Measurements from ENCODE around the gene MBOAT7. TPM values are rescaled to one million over a fixed set of nuclear protein-coding genes. Genes with fewer than 3 reads are reported as not detected.
"Not testable (repeated sequence)": the region's sequence is repeated elsewhere in the genome, so short reads cannot be mapped to it uniquely, and the experiment has no call there.

Gene MBOAT7
- total RNA-seq, 1 experiment from 2014 or later = 32.8 TPM

DNA sequence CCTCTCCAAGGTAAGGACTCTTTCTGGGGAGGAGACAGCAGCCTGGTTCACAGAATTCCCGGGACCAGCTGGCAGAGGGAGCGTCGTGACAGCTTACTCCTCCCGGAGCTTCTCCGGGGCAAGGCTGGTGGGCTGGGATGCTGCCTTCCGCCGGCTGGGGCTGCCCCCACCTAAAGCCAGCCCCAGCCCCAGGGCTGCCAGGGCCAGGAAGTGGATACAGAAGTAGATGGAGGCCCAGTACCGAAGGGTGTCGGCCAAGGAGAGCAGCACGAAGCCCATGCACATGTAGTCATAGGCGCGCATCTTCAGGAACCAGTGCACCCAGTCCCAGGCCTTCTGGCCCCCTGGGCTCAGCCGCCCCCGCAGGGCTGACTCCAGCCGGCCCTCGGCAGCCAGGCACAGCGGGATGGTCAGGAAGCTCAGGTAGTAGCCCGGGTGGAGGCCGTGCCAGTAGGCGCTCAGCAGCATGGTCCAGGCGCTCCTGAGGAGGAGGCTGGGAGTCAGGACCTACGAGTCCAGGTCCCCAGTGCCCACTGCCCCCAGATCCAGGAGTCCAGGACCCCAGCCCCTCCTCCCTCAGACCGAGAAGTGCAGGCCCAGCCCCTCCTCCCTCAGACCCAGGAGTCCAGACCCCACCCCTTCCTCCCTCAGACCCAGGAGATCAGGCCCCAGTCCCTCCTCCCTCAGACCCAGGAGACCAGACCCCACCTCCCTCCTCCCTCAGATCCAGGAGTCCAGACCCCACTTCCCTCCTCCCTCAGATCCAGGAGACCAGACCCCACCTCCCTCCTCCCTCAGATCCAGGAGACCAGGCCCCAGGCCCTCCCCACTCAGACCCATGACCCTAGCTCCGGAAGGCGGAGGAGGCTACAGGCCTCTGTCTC, 15.2 kb downstream of the MBOAT7 start:
- in situ Hi-C loops (cut with HindIII; ENCODE audit: low pct_unique_long_range_greater_than_20kb, low sequenced_read_pairs) = no loop called here
- DNase-seq (ENCODE audit: low read depth, low spot score) = no peak

DNA sequence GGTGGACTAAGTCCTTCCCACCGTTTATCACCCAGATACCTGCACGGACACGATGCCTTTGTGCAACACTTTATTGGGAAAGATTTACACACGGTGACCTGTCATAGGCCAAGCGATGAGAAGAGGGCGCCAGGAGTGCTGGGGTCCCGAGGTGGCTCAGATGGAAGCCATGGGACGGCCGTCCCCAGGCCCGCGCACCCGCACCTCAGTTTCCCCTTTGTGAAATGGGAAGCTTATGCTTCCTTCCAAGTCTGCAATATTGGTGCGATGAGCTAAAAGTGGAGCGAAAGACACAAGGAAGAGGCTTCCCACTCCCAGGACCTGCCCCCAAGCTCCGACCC, 16.1 kb downstream of the MBOAT7 start:
- DNase-seq (ENCODE audit: low read depth, low spot score) = no peak
- in situ Hi-C loops (cut with HindIII; ENCODE audit: low pct_unique_long_range_greater_than_20kb, low sequenced_read_pairs) = no loop called here

DNA sequence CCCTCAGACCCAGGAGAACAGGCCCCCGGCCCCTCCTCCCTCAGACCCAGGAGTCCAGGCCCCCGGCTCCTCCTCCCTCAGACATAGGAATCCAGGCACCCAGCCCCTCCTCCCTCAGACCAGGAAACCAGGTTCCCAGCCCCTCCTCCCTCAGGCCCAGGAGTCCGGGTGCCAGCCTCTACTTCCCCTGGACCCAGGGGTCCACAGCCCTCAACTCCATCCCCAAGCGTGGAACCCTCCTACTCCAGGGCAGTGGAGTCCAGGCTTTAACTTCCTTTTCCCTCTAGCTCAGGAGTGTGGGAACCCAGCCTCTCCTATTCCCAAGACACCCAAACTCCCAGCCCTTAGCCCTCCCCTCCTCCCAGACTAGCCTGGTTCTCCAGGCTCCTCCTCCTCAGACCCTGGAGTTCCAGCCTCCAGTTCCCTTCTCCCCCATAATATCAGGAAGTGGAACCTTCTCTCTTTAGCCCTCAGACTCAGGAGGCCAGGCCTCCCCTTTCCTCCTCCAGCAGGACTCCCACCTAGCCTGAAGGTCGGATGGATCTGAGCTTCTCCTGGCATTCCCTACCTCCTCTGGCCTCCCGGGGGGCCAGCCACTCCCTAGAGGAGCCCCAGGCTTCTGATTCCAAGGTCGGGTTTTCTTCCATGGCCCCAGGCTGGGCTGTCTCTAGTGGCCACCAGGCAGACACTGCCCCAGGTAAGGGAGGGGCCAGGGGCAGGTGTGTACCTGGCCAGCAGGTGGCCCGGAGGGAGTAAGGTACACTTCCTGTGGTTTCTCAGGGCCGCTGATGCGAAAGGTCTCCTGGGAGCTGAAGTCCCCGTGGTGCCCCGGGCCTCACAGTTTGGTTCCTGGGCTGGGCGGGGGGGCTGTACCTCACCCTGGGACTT, 16.7 kb downstream of the MBOAT7 start, which contains the start of gene TMC4:
Gene TMC4, minus strand, starts transcription at position 690 of the 888 bp plus-strand sequence. Its CDS starts 43 bp downstream, at position 647.
- in situ Hi-C loops (cut with HindIII; ENCODE audit: low pct_unique_long_range_greater_than_20kb, low sequenced_read_pairs) = no loop called here
- no peak for DNase-seq (ENCODE audit: low read depth, low spot score)

DNA sequence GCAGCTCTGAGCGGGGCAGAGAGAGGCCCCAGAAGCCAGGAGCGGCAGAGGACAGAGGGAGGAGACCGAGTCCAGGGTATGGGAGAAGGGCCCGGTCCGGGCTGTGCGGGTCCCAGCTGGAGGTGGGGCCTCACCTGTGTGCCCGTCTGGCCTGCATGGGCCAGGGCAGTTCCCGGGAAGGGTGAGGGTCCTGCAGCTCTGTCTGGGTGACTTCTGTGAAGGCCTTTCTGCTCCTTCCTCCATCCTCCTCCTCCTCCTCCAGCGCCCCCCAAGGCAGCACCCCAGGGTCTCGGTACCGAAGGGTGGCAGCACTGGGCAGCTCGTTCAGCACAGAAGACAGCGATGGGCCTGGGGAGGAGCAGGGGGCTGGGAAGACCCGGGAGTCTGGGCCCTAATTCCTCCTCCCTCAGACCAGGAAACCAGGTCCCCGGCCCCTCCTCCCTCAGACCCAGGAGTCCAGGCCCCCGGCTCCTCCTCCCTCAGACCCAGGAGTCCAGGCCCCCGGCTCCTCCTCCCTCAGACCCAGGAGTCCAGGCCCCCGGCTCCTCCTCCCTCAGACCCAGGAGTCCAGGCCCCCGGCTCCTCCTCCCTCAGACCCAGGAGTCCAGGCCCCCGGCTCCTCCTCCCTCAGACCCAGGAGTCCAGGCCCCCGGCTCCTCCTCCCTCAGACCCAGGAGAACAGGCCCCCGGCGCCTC, 17.5 kb downstream of the MBOAT7 start:
- in situ Hi-C loops (cut with HindIII; ENCODE audit: low pct_unique_long_range_greater_than_20kb, low sequenced_read_pairs); DNase-seq (ENCODE audit: low read depth, low spot score): not testable (repeated sequence)

DNA sequence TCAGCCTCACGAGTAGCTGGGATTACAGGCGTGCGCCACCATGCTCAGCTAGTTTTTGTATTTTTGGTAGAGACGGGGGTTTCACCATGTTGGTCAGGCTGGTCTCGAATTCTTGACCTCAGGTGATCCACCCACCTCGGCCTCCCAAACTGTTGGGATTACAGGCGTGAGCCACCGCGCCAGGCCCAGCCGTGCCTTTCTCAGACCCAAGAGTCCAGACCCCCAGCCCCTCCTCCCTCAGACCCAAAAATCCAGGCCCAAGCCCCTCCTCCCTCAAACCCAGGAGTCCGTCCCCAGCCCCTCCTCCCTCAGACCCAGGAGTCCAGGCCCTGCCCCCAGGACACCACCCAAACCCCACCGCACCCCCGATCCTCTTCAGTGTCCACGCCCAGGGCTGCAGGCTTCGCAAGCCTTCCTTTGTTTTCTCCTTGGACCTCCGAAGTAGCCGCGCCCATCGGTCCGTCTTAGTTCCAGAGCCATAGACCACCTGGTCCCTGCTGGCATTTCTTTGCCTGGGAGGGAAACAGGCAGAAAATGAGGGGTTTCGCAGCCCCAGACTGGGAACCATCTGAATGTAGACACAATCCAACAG, 20.1 kb downstream of the MBOAT7 start:
- in situ Hi-C loops (cut with HindIII; ENCODE audit: low pct_unique_long_range_greater_than_20kb, low sequenced_read_pairs) = no loop called here
- DNase-seq (ENCODE audit: low read depth, low spot score) = no peak

DNA sequence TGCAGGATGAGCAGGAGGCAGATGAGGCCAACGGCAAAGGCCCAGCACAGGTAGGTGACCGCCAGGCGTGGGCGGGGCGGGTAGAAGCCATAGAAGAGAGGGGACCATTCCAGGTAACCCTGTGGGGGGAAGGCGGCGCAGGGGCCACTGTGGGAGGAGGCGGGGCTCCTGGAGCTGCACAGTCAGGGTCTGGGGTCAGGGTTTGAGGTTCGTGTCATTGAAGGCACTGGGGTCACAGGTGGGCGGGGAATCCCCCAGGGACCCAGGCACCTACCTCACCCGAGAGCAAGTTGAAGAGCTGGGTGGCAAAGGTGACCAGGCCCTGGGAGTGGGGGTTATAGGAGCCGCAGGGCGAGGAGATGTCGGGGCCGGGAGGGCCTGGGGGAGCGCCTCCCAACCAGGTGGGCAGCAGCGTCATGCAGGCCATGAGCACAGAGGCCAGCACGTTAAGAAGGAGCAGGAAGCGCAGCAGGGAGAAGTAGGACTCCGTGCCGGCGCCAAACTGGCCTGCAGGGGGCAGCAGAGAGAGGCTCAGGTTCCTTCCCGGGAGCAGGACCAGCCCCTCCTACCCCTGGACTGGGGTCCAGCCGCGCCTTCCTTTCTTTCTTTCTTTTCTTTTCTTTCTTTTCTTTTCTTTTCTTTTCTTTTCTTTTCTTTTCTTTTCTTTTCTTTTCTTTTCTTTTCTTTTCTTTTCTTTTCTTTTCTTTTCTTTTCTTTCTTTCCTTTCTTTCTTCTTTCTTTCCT, 21.0 kb downstream of the MBOAT7 start:
- in situ Hi-C loops (cut with HindIII; ENCODE audit: low pct_unique_long_range_greater_than_20kb, low sequenced_read_pairs) = no loop called here
- peak; percentile 86 for DNase-seq (ENCODE audit: low read depth, low spot score)

DNA sequence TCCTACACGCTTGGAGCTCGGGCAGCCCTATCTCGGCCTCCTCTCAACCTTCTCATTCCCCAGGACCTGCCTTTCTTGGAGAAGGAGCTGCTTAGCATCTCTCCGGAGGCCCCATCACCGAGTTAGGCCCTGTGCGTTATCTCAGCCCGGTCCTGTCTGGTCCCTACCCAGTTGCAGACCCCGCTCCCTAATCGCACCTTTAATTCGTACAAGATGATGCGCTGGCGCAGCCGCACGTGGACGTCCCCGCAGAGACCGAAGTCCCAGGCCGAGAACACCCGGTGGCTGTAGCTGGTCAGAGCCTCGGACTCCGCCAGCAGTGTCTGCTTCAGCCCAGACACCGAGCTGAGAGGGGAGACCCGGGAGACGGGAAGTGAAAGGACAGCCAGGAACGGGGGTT, 24.2 kb downstream of the MBOAT7 start:
- no peak for DNase-seq (ENCODE audit: low read depth, low spot score)
- in situ Hi-C loops (cut with HindIII; ENCODE audit: low pct_unique_long_range_greater_than_20kb, low sequenced_read_pairs) = no loop called here

DNA sequence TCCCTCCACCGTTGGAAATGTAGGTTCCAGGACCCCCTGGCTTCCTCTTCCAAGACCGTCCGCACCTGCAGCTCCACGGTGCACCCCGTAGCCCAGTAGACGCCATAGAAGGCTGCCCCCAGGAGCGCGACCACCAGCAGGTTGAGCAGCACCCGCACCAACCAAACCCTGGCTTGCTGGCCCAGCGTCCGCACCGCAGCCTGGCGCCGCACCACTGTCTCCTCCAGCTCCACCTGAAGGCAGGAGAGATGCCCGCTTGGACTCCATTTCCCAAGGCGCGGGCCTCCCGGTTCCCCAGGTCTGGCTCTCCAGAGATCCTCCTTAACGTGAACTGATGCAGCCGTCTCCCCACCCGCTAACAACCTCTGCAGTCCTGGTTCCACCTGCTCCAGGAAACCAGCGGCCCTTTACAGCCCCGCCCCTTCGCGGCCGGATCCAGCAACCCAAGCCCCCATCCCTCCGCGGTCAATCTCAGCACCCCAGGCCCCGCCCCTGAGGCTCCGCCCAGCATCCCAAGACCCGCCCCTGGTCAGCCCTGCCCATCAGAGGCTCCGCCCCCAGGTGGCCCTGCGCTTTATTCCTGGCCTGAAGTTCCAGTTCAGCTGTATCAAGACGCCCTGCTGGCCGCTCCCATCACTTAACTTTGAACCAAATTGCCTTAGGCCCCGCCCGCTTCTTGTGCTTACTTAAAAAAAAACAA, 24.9 kb downstream of the MBOAT7 start:
- peak; percentile 19 for DNase-seq (ENCODE audit: low read depth, low spot score)
- in situ Hi-C loops (cut with HindIII; ENCODE audit: low pct_unique_long_range_greater_than_20kb, low sequenced_read_pairs) = no loop called here

DNA sequence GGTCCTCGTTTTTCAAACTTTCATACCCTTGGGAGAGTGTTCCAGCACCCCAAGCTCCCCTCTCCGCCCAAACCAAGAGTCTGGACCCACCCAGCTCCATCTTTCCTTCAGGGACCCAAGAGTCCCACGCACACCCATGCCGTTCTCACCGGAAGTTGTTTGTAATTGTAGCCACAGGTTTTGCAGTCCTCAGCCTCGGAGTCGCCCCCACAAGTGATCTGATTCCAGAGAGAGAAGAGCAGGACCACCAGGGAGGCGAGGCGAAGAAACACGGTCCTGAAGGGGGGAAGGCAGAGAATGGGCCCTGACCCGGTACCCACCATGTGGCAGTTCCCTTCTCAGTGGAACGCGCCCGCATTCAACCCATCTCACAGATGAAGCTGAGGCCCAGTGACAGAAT, 26.5 kb downstream of the MBOAT7 start:
- DNase-seq (ENCODE audit: low read depth, low spot score) = no peak
- in situ Hi-C loops (cut with HindIII; ENCODE audit: low pct_unique_long_range_greater_than_20kb, low sequenced_read_pairs) = no loop called here

DNA sequence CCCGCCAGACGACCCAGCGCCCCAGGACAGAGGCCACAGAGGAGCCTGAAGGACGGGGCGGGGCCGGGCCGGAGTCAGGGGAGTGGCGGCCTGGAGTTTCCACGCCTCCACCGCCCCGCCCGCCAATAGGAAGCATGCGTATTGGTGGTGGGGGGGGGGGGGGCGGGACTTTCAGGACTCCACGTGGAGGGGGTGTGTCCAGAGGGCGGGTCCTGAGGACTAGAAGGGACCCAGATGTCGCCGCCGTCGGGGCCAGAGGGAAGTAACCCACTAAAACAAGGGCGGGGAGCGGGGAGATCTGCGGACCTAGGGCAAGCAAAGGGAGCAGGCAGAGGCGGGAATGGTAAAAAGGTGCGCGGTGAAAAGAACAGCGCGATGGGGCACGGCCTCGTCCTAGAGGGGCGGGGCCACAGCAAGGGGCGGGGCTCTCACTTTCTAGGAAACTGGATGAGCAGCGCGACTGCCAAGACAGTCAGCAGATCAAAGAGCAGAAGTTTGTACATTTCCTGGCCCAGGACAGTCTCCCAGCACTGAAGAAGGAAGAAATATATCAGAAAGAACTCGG, 27.1 kb downstream of the MBOAT7 start:
- DNase-seq (ENCODE audit: low read depth, low spot score) = peak; percentile 57
- in situ Hi-C loops (cut with HindIII; ENCODE audit: low pct_unique_long_range_greater_than_20kb, low sequenced_read_pairs) = no loop called here

DNA sequence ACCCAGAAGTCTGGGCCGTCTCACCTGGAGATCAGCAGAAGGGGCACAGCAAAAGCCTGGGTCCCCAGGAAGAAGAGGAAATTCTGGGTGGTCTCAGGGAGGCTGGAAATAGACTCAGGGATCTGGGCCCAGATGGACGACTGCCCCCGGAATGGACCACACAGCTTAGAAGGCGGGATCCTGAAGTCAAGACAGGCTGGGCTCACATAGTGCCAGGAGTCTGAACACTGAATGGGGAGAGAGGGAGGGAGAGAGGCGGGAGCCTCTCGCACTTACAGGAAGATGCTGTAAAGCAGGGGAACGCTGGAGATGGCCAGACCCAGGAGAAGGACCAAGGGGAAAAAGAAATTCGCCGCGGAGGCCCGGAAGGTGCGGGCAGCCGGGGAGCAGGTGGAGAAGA, 28.5 kb downstream of the MBOAT7 start:
- DNase-seq (ENCODE audit: low read depth, low spot score) = no peak
- in situ Hi-C loops (cut with HindIII; ENCODE audit: low pct_unique_long_range_greater_than_20kb, low sequenced_read_pairs) = no loop called here

DNA sequence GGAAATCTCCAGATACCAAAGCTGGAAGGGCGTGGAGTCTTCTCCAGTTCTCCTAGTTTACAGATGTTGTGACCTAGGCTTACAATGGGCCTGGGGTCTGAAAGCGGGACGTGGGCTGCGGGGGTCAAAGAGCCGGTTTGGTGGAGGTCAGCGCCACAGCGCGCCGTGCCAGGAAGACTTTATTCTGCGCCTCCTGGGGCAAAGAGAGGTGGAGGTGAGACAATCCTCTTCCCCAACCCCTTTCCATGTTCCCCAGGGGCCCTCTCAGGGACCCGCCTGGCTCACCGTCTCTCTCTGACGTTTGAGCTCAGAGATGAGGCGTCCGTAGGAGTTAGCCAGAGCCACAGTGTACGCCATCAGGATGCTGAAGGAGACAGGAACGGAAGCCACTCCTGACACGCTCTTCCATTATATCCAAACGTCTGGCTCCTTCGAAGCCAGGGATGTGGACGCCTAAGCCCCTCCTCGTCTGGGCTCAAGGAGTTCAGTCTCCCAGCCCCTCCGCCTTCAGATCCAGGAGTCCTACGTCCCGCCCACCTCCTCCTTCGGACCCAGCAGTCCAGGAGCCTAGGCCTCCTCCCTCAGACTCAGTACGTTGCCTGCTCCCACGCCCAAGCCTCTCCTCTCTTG, 29.1 kb downstream of the MBOAT7 start:
- in situ Hi-C loops (cut with HindIII; ENCODE audit: low pct_unique_long_range_greater_than_20kb, low sequenced_read_pairs) = no loop called here
- DNase-seq (ENCODE audit: low read depth, low spot score) = no peak

DNA sequence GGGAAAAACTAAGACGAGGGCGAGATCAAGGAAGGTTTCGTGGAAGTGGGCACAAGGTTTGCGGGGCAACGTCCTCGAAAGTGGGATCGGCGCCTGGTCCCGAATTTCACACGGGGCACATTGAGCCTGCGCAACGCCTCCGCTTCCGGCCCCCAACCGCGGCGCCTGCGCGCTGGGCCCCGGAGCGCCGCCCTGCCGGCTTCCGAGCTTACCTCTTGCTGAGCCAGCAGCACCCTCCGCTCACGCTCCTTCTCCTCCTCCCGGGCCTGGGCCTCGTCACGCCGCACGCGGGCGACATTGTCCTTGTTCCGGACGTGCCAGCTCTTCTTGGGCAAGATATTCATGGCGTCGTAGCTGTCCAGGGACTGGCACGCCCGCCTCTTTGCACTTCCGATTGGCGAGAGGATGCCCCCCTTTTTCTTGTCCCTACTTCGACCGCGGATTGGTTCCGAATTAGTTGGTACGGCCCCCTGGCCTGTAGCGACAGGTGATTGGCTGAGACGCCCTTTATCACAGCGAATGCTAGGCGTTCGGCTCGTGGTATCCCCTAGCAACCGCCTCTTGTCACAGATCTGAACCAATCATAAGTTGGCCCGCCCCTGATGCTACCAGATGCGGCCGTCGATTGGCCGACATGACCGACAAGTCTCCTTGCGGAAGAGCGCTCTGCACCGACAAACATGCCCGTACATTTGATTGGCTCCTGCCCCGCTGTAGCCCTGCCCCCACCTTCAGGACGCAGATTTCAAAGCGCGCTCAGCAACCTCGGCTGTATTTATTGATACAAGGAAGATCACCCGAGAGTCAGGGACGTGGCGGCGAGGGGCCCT, 29.8 kb downstream of the MBOAT7 start, which contains the start of gene LENG1:
Gene LENG1, minus strand, starts transcription at position 370 of the 830 bp plus-strand sequence. Its CDS starts 26 bp downstream, at position 344.
- DNase-seq (ENCODE audit: low read depth, low spot score) = peak; percentile 100
- in situ Hi-C loops (cut with HindIII; ENCODE audit: low pct_unique_long_range_greater_than_20kb, low sequenced_read_pairs) = no loop called here

DNA sequence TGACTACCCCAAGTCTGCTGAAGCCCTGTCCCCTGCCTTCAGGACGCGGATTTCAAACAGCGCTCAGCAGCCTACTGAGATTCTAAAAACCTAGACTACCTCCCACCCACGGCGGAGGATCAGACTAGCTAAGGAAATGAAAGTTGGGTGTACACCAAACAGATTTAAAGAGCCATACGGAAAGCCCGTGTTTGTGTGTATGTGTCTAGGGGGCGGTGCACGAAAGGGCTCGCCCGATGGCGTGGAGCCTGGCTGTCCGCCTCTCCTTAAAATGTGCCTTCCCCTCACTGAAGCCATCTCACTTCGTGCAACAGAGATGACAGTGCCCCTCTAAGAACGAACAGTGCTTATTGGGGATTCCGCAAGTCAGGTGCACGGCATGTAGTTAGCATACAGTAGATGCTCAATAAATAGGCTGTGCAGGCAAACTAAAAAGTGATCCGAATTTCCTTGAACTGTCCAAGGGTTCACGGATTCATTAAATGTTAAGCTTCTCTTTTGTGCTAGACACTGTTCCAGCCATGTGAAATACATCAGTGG, 30.5 kb downstream of the MBOAT7 start:
- no peak for DNase-seq (ENCODE audit: low read depth, low spot score)
- in situ Hi-C loops (cut with HindIII; ENCODE audit: low pct_unique_long_range_greater_than_20kb, low sequenced_read_pairs) = no loop called here

DNA sequence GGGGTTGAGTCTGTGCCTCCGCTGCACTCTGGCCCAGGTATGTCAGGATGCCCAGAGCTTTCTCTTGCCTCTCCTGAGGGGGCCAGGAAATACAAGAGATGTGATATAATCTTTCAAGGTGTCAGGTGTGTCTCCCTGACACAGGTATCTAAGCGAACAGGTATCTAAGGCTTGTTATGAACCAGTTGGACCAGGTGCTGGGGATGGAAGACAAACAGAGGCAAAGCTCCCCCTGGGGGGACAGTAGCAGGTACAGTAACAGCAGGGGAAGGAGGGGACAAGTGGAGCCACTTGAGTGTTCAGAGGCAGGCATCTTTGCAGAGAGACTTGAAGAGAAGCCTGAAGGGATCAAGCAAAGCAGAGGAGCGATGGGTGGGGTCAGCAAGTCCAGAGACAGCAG, 32.4 kb downstream of the MBOAT7 start:
- in situ Hi-C loops (cut with HindIII; ENCODE audit: low pct_unique_long_range_greater_than_20kb, low sequenced_read_pairs) = no loop called here

More for the DNA sequence above, 32.4 kb downstream of the MBOAT7 start:
- DNase-seq (ENCODE audit: low read depth, low spot score) = no peak
